ENCODE results near the gene KISS1.

KISS1 gene

DNA sequence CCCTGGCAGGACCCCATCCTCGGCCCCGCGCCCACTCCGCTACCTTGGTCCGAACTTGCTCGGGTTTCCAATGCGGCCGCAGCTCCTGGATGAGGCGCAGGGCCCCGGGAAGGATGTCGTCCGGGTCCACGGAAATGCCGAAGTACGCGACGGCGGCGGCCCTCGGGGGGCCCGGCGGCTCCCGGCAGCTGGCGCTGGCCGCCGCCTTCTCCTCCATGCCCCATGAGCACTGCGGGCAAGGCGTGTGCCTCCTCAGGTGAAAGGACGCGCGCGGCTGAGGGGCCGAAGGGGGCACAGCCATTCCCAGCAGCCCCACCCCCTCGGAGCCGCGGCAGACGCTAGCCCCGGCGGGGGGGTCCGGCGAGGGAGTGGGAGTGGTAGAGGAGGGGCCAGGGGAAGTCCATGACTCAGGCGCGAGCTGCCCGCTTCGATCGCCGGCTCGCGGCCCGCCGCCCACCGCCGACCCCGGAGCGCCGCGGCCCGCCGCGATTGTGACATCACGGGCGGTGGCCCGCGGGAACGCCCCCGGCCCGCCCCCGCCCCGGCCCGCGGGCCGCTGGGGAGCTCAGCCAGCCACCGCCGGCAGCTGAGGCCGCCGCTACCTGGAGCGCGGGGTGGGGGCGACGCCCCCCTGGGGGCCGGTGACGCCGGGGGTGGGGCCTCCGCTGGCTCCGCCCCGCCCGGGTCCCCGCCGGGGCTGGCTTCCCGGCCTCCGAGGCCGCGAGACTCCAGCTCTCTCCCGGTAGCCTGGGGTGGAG is 44.6 kb downstream of the KISS1 start, which contains the start of gene ETNK2:
ETNK2 (minus strand) TSS at position 493 of the 758 bp plus-strand sequence; CDS start at position 301, 192 bp downstream.
- Histone ChIP-seq H3K36me3 (ENCODE audit: insufficient read depth, low read length) (no peaks in the 10 kb centered on the region), H3K9me3 (ENCODE audit: low read length) (no peaks in the 10 kb centered on the region), H3K9ac (ENCODE audit: low read length) (no peak within 1 kb of the TSS), H3K27me3 (ENCODE audit: insufficient read depth, low read length) (no peaks in the 10 kb centered on the region), H3F3A (ENCODE audit: insufficient read depth, low read length) (no peaks in the 10 kb centered on the region), H3K9me2 (ENCODE audit: low read depth, low read length) (no peaks in the 10 kb centered on the region), H4K20me1 (ENCODE audit: insufficient read depth, low read length) (no peaks in the 10 kb centered on the region), H3K4me3 (ENCODE audit: low read depth, low read length, poor library complexity, severe bottlenecking) (peak within 1 kb of the TSS; percentile 43), H3K4me1 (ENCODE audit: insufficient read depth, low read length, severe bottlenecking) (no peaks in the 10 kb centered on the region), H2AFZ (ENCODE audit: low read length) (no peak within 1 kb of the TSS), H3K79me2 (ENCODE audit: insufficient read depth, low read length) (no peaks in the 10 kb centered on the region), H3K27ac (ENCODE audit: low read depth, low read length, poor library complexity, severe bottlenecking) (no peak within 1 kb of the TSS), H3K4me2 (ENCODE audit: low read length) (peak within 1 kb of the TSS; percentile 21; the same call in 1 of the 2 replicates)
- TF ChIP-seq, protein P1, sequence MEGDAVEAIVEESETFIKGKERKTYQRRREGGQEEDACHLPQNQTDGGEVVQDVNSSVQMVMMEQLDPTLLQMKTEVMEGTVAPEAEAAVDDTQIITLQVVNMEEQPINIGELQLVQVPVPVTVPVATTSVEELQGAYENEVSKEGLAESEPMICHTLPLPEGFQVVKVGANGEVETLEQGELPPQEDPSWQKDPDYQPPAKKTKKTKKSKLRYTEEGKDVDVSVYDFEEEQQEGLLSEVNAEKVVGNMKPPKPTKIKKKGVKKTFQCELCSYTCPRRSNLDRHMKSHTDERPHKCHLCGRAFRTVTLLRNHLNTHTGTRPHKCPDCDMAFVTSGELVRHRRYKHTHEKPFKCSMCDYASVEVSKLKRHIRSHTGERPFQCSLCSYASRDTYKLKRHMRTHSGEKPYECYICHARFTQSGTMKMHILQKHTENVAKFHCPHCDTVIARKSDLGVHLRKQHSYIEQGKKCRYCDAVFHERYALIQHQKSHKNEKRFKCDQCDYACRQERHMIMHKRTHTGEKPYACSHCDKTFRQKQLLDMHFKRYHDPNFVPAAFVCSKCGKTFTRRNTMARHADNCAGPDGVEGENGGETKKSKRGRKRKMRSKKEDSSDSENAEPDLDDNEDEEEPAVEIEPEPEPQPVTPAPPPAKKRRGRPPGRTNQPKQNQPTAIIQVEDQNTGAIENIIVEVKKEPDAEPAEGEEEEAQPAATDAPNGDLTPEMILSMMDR (IDR thresholded peaks at IDR 0.05; ENCODE audit: low read length): no peak
- no peak for TF ChIP-seq EZH2 (IDR thresholded peaks at IDR 0.05; ENCODE audit: borderline replicate concordance, low read length)

DNA sequence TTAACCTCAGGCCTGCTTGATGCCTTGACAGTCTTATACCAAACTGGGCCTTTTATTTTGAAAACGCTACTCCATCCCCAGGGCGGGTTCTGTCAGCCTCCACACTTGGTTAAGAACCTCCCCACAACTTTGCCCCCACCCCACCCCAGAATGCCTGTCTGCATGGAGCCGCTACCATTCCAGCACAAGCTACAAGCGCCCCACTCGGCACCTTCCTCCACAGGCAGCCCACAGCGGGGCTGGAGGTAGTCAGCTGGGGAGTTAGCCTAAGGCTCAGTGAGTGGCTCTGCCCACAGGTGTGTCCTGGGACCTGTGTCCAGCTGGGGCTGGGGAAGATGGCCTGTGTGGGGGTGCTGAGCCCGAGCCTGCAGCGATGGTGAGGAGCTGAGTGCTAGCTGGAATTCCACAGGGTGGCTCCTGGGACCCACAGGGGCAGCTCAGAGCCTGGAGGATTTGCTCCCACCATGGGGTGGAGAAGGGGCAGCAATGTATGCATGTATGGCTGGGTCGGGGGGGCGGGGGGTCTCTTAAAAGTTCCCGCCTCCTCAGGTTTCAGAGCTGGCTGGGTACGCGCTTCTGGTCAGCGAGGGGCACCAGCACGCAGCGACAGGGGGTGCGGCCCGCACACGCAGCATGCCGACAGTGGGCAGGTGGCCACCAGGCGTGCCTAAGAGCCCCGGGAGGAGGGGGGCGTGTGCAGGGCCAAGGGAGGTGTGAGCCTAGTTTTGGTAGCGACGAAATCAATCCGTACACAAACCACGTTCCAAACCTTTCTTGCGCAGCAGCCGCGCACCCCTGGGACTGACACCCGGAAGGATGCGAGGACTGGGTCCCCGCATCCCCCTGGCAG is 45.4 kb downstream of the KISS1 start:
- Histone ChIP-seq H4K20me1 (ENCODE audit: insufficient read depth, low read length) (no peaks in the 10 kb centered on the region), H3K27ac (ENCODE audit: low read depth, low read length, poor library complexity, severe bottlenecking) (no peak overlapping the region), H3K9me3 (ENCODE audit: low read length) (no peaks in the 10 kb centered on the region), H3K9ac (ENCODE audit: low read length) (no peak overlapping the region), H3F3A (ENCODE audit: insufficient read depth, low read length) (no peaks in the 10 kb centered on the region), H3K9me2 (ENCODE audit: low read depth, low read length) (no peaks in the 10 kb centered on the region), H3K4me3 (ENCODE audit: low read depth, low read length, poor library complexity, severe bottlenecking) (no peak overlapping the region), H3K4me1 (ENCODE audit: insufficient read depth, low read length, severe bottlenecking) (no peaks in the 10 kb centered on the region), H3K4me2 (ENCODE audit: low read length) (peak overlapping the region; percentile 21; the same call in 1 of the 2 replicates), H3K27me3 (ENCODE audit: insufficient read depth, low read length) (no peaks in the 10 kb centered on the region), H2AFZ (ENCODE audit: low read length) (no peak overlapping the region), H3K79me2 (ENCODE audit: insufficient read depth, low read length) (no peaks in the 10 kb centered on the region), H3K36me3 (ENCODE audit: insufficient read depth, low read length) (no peaks in the 10 kb centered on the region)
- no peak for TF ChIP-seq EZH2 (IDR thresholded peaks at IDR 0.05; ENCODE audit: borderline replicate concordance, low read length)
- TF ChIP-seq, protein P1 (IDR thresholded peaks at IDR 0.05; ENCODE audit: low read length): no peak

DNA sequence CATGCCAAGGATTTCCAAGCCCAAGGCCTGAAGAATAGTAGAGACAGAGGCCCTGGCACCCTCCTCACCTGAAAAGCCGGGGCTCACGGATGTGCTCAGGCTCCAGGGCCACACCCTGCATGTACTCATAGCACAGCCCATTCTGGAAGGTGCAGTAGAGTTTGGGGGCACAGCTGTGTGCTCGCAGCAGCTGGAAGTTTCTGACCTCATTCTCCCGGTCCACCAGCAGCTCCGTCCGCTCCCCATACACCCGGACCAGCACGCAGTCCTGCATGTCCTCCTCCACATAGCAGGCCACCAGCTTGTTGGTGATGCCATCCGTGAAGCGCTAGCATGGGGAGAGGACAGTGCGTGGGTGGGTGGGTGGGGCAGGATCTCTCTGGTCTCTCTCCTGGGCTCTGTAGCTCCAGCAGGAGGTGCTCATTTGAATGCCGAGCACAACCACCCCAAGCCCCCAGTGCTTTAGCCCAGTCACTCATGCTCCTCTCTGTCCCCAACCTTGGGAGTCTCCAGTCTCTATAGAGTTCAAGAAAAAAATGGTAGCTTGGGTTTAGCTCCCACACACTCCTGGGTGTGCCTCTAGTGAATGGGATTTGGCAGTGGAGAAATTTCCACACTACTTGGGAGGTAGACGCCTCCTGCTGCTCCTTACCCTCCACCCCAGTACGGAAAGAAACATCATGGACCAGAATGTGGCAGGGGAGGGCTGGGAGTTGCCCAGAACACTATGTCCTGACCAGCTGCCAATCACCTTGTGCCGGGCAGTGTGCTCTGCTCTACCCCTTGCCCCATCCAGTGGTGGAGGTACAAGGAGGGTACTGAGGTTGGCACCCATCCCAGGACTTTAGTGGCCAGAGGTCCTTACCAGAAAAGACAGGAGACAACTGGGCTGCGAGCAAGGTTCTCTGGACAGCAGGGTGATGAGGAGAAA is 46.4 kb downstream of the KISS1 start:
- Histone ChIP-seq H3K4me3 (ENCODE audit: low read depth, low read length, poor library complexity, severe bottlenecking) (no peak overlapping the region), H4K20me1 (ENCODE audit: insufficient read depth, low read length) (no peaks in the 10 kb centered on the region), H3K9ac (ENCODE audit: low read length) (no peak overlapping the region), H2AFZ (ENCODE audit: low read length) (no peak overlapping the region), H3K4me1 (ENCODE audit: insufficient read depth, low read length, severe bottlenecking) (no peaks in the 10 kb centered on the region), H3K27ac (ENCODE audit: low read depth, low read length, poor library complexity, severe bottlenecking) (no peak overlapping the region), H3K79me2 (ENCODE audit: insufficient read depth, low read length) (no peaks in the 10 kb centered on the region), H3K4me2 (ENCODE audit: low read length) (no peak overlapping the region), H3K9me2 (ENCODE audit: low read depth, low read length) (no peaks in the 10 kb centered on the region), H3K9me3 (ENCODE audit: low read length) (no peaks in the 10 kb centered on the region), H3K27me3 (ENCODE audit: insufficient read depth, low read length) (no peaks in the 10 kb centered on the region), H3F3A (ENCODE audit: insufficient read depth, low read length) (no peaks in the 10 kb centered on the region), H3K36me3 (ENCODE audit: insufficient read depth, low read length) (no peaks in the 10 kb centered on the region)
- TF ChIP-seq EZH2 (IDR thresholded peaks at IDR 0.05; ENCODE audit: borderline replicate concordance, low read length): no peak
- TF ChIP-seq, protein P1 (IDR thresholded peaks at IDR 0.05; ENCODE audit: low read length): no peak

All from OCI-LY1 (cell line).